Measurements from ENCODE around the gene DNAJC13. TPM values are rescaled to one million over a fixed set of nuclear protein-coding genes. Genes with fewer than 3 reads are reported as not detected.

Gene DNAJC13
- total and polyA plus RNA-seq, 2 of the 8 experiments (the other 6 are each of a cell fraction or from before 2014, with no cell fraction given): 7.9 to 28.8 TPM

GRCh38 chr3:132407025-132407424 lies 10.3 kb upstream of the DNAJC13 start:
- Histone ChIP-seq H3K36me3 (ENCODE audit: control insufficient read depth in 2 of 4, insufficient read depth in 4 of 4, low read length in 3 of 4) (no peaks in the 10 kb centered on the region), H4K20me1 (replicated peaks in 1 of 2; ENCODE audit: control insufficient read depth in 1 of 2, insufficient read depth in 2 of 2, low read length in 2 of 2) (no peaks in the 10 kb centered on the region), H2AFZ (ENCODE audit: low read length) (no peak overlapping the region), H3K27ac (ENCODE audit: low read depth, low read length) (no peak overlapping the region), H3K4me1 (replicated peaks in 1 of 4; ENCODE audit: control insufficient read depth in 3 of 4, insufficient read depth in 4 of 4, low read length in 3 of 4) (no peaks in the 10 kb centered on the region), H3K27me3 (replicated peaks in 1 of 4; ENCODE audit: control insufficient read depth in 3 of 4, extremely low read depth in 1 of 4, insufficient read depth in 3 of 4, low read length in 3 of 4) (no peaks in the 10 kb centered on the region), H2BK12ac (ENCODE audit: low read depth, low read length) (no peak overlapping the region), H3K23me2 (ENCODE audit: low read depth, low read length) (no peaks in the 10 kb centered on the region), H3K9ac (replicated peaks in 1 of 4; ENCODE audit: extremely low read depth in 1 of 4, low read depth in 3 of 4, low read length in 3 of 4) (no peak overlapping the region), H4K91ac (replicated peaks; ENCODE audit: insufficient read length, low read length) (no peak overlapping the region), H2BK120ac (replicated peaks; ENCODE audit: low read depth, low read length) (no peak overlapping the region), H3K4me2 (ENCODE audit: insufficient read depth in 1 of 2, low read depth in 2 of 2, low read length in 2 of 2) (no peak overlapping the region), H3K79me1 (ENCODE audit: low read depth, low read length) (no peaks in the 10 kb centered on the region), H4K8ac (ENCODE audit: extremely low read depth, insufficient read depth, low read length) (no peak overlapping the region), H3K79me2 (ENCODE audit: control insufficient read depth in 1 of 2, insufficient read depth in 2 of 2, low read length in 2 of 2) (no peaks in the 10 kb centered on the region), H2BK15ac (ENCODE audit: low read length) (no peak overlapping the region), H2BK20ac (ENCODE audit: low read length) (no peak overlapping the region), H3K14ac (ENCODE audit: insufficient read length) (no peak overlapping the region), H3K4me3 (ENCODE audit: extremely low read depth in 1 of 4, insufficient read depth in 2 of 4, low read depth in 3 of 4, low read length in 4 of 4) (no peak overlapping the region), H3K4ac (replicated peaks; ENCODE audit: insufficient read length, low read depth, low read length) (no peak overlapping the region), H3K56ac (replicated peaks; ENCODE audit: insufficient read length, low read depth, low read length) (no peak overlapping the region), H3K9me3 (ENCODE audit: insufficient read depth in 2 of 2, low read depth in 1 of 2, low read length in 1 of 2) (no peaks in the 10 kb centered on the region), H2AK5ac (ENCODE audit: low read depth, low read length) (no peak overlapping the region), H4K5ac (ENCODE audit: insufficient read length, low read depth, low read length) (no peak overlapping the region), H3K18ac (ENCODE audit: extremely low read depth, low read length) (no peak overlapping the region), H3K23ac (ENCODE audit: insufficient read length) (no peak overlapping the region), H2BK5ac (ENCODE audit: low read depth, low read length) (no peak overlapping the region)
- DNase-seq (ENCODE audit: low read depth in 1 of 2, low spot score in 2 of 2): no peak
- no peak for FAIRE-seq
- ChIA-PET CTCF (ENCODE audit: partially characterized antibody) (interaction anchor here (1.0 to 15.4 kb wide), 3 partner anchors 8 to 58 kb away, joined by 3 to 486 read pairs (median 5); no protein-coding TSS in a partner anchor), POLR2A (ENCODE audit: partially characterized antibody) (no interaction called here)
- 83% methylated on average over 2 of the region's 2 CpGs; no CpG with 5 or more reads in 1 of the 2 experiments for WGBS, 2 experiments (ENCODE audit: extremely low coverage in 1 of 2, insufficient coverage in 1 of 2, insufficient read length in 1 of 2, insufficient replicate concordance in 2 of 2, low coverage in 1 of 2, low lambda C conversion rate in 2 of 2, missing lambda C conversion rate in 1 of 2)
- TF ChIP-seq SP4 (IDR thresholded peaks at IDR 0.05; ENCODE audit: low read length) (no peak), JUN (IDR thresholded peaks at IDR 0.05; ENCODE audit: low read depth, low read length) (no peak), NANOG (IDR thresholded peaks at IDR 0.05; ENCODE audit: insufficient read depth, low read depth, low read length, poor library complexity, severe bottlenecking) (no peak), CHD1 (IDR thresholded peaks at IDR 0.05; ENCODE audit: low read depth, low read length) (no peak), ATF3 (IDR thresholded peaks at IDR 0.05; ENCODE audit: insufficient read depth, low read depth, low read length) (no peak), USF2 (IDR thresholded peaks at IDR 0.05; ENCODE audit: low read length) (no peak), POLR2A (IDR thresholded peaks at IDR 0.05; ENCODE audit: control extremely low read depth in 1 of 2, low read depth in 2 of 2, low read length in 2 of 2) (no peak), RBBP5 (IDR thresholded peaks at IDR 0.05; ENCODE audit: borderline replicate concordance, low read depth, low read length) (no peak), RAD21 (IDR thresholded peaks at IDR 0.05 in 1 of 2, conservative IDR thresholded peaks at IDR 0.05 in 1 of 2; ENCODE audit: low read depth in 2 of 2, low read length in 2 of 2) (no peak), SIX5 (IDR thresholded peaks at IDR 0.05; ENCODE audit: low read depth, low read length) (no peak)
